H54 (cell line): Measurements from ENCODE around the gene NXT1.
"Not testable (repeated sequence)": the region's sequence is repeated elsewhere in the genome, so short reads cannot be mapped to it uniquely, and the experiment has no call there.

Experiments used
- DNase-seq: peaks from one replicate; pipeline ENCODE4 v3.0.0; 2011; ENCODE audit warnings: low spot score, mixed read lengths; ENCODE audit not compliant: insufficient read length
- FAIRE-seq: peaks from 3 replicates; lab custom pipeline; 2011; peaks lifted over from hg19 to GRCh38; lab: Jason Lieb, UNC
- POLR2A ChIP-seq: IDR thresholded peaks from 2 replicates; pipeline ENCODE4 v1.6.1; 2011; ENCODE audit warnings: low read depth, mild to moderate bottlenecking, low read length

The NXT1 gene

DNA sequence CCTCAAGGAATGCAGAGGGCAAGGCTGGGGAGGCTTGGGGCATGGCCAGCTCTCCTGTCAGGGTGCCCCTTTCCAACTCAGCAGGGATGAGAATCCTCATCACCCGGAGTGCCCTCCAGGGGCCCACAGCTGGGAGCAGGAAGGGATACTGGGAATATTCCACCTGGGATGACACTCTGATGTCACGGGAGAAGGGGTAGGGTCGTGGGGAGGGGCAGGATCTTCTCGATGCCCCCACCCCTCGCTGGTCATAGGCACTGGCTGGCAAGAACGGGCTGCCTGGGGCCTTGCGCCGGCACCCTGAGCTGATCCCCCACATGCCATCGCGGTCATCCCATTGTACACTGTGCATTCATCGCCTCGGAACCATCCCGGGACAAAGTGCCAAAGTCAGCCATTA is 10.6 kb upstream of the NXT1 start:
- TF ChIP-seq POLR2A, result no peak
- FAIRE-seq, result no peak

DNA sequence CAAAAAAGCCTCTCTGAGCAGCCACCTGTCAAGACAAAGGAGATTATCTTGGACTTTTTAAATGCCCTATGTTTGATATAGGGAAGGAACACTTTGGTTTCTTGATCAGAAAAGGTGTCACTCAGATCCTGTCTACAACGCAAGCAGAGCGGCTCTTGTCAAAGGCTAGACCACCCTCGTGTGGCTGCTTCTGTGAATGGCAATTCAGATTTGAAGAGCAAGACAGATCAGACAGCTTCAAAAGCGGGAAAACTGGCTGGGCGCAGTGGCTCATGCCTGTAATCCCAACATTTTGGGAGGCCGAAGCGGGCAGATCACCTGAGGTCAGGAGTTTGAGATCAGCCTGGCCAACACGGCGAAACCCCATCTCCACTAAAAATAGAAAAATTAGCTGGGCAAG is 10.1 kb upstream of the NXT1 start:
- FAIRE-seq, result no peak
- DNase-seq, result peak; percentile 39
- TF ChIP-seq POLR2A, result no peak

More for the DNA sequence above, 10.6 kb upstream of the NXT1 start:
- DNase-seq, result no peak

DNA sequence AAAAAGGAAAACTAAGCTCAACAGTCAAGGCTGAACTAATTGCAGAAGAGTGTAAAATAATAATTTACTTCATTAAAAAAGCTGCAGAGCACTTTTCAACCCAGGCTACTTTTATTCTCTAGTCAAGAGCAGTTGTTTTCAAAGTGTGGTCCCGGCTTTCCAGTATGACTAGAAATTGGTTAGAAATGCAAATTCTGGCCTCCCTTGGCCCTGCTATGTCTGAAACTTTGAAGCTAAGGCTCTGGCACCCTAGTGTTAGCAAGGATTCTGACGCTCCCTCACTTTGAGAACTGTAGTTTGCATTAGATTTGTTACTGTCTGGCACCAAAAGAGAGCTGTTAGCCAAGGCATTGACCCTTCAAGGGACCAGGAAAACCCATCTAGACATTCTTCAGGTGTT is 9.5 kb upstream of the NXT1 start:
- TF ChIP-seq POLR2A, result no peak
- FAIRE-seq (no peak), DNase-seq (no peak)

DNA sequence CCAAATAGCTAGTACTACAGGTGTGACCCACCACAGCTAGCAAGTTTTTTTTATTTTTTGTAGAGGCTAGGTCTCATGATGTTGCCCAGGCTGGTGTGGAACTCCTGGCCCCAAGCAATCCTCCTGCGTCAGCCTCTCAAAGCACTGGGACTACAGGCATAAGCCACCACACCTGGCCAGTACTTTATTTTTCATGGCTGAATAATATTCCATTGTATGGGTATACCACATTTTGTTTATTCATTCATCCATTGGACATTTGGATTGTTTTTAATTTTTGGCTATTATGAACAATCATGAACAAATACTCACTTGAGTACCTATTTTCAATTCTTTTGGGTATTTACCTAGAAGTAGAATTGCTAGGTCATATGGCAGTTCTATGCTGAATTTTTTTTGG is 7.0 kb upstream of the NXT1 start:
- DNase-seq (no peak), FAIRE-seq (no peak)
- no peak for TF ChIP-seq POLR2A

DNA sequence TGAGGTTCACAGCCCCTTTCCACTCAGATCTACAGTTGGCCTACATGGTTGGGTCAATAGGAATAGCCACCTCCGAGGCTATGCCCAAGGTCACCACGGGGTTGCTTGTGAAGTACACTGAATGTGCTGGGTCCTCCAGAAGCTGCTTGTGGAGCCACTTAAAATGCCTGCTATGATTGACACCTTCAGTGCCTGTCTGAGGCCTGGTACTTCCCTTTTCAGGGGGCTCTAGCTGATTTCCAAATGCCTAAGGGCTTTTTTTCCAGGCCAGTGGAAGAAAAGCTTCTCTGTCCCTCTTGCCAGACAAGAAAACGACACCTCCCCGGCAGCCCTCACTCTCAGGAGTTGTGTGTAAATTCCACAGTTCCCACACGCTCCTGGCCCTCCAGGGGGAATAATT is 6.3 kb upstream of the NXT1 start:
- DNase-seq, result no peak
- TF ChIP-seq POLR2A, result no peak
- FAIRE-seq, result no peak

DNA sequence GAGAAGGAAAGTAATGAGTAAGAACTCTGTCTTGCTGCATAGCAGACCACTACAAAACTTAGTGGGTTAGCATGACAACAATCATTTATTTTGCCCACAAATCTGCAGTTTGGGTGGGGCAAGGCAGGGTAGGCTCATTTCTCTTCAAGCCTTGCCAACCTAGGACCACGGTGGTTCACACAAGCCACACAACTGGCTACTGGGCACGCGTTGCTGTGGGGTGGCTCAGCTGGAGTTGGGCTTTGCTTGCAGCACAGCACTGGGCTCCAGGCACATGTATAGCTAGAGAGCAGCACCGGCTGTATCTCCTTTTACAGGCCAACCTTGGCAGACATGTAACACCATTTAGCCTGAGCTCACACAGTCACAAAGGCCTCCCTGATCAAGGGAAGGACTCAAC is 4.6 kb upstream of the NXT1 start:
- DNase-seq, result no peak
- FAIRE-seq, result no peak
- no peak for TF ChIP-seq POLR2A

DNA sequence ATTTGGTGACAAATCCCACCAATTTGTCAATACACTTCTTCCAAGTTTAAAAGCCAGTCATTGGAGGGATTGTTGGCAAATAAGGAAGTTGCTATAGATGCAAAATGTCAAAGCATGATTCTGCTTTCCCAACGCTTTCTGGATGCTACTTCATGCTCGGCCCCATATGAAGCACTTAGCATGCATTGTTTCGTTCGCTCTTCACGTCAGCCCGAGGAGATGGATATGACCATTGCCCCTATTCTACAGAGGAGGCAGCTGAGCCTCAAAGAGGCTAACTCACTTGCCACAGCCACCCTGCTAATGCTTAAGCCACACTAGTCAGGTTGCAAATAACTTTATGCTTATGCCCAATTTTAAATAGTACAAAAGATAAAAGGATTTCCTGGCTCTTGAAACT is 2.8 kb upstream of the NXT1 start:
- no peak for TF ChIP-seq POLR2A
- FAIRE-seq (no peak), DNase-seq (no peak)

DNA sequence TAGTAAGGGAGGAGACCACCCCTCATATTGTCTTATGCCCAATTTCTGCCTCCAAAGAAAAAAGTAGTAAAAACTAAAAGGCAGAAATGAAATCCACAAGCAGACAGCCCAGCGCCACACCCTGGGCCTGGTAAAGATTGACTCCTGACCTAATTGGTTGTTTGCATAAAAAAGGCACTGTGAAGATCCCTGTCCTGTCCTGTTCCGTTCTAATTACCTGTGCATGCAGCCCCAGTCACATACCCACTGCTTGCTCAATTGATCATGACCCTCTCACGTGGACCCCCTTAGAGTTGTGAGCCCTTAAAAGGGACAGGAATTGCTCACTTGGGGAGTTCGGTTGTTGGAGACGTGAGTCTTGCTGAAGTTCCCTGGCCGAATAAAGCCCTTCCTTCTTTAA is 2.1 kb upstream of the NXT1 start:
- not testable (repeated sequence) for FAIRE-seq, DNase-seq

DNA sequence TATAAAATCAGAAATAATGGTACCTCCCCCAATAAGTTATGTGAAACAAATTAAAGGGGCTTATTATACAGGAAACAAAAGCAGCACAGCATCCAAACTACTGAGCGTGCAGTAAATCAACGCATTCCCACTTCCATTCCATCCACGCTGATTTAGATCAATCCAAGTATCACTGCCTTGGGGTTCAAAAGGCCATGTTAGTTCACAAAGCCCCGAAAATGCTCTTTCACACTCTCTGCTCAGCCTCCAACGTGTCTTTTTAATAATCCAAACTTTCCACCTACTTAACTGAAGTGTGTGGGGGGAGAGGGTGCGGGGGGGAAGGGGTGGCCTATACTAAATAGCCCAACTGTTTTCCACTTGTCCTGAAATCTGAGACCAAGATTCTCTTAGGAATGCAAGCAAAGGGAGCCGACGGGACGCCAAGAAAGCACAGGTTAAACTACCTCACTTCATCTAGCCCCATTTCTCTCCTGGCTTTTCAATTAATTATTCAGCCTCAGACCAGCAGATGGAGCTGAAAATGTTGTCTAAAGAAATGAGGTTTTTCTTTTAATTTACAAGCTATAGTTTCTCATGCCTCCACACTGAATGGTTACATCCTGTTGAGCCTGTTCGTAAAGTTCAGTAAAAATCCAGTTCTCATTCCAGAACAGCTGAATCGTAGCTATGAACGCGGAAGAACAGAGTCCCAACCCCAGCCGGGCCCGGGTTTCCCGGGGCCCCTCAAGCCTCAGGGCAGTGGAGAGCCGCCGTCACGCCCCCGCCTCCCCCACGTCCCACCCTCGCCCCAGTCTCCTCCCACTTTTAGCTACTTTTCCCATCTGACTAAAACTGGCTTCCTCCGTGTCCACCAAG is 1.0 kb upstream of the NXT1 start:
- no peak for TF ChIP-seq POLR2A
- DNase-seq (peak; percentile 69), FAIRE-seq (no peak)

DNA sequence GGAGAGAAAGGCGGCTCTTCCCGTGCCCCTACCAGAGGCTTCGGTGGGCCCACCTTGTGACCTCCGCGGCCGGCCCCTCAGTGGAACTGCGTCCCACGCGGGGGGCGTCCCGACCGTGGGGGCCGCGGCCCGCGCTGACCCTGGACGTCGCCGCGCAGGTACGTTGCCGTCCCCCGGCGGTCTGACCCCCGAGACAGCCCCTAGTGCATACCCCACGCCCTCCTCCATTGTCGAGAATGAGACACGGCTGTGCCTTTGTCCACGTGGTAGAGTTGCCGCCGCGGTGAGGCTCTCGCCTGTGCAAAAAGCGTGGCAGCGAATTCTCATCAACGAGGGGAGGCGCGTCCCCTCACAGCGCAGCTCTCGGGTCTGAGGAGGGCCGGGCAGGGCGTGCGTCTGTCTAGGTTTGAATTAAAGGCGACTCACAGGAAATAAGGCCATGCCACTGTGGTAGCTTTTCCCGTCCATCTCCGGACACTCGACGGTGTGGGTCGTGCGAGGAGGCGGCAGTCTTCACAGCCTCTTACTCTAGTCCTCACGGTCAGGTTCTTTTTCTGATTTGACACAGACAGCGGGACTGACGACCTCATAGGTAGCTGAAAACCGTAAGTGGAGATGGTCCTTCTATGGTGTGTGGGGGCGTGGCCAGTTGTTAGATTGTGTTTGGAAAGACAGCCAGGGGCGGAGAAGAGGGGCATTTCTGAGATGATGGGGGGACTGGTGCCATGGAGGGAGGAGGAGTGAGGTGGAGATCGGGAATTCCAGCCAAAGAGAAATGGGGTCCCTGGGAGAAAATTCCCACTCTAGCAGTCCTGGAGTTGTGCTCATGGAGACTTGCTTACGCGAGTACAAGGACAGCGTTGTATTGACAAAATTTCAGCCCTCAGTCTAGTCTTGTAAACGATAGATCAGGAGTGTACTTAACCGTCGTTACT is 580 bp downstream of the NXT1 start:
- no peak for FAIRE-seq
- no peak for DNase-seq
- peak; percentile 22; the same call in 1 of the 2 replicates for TF ChIP-seq POLR2A

DNA sequence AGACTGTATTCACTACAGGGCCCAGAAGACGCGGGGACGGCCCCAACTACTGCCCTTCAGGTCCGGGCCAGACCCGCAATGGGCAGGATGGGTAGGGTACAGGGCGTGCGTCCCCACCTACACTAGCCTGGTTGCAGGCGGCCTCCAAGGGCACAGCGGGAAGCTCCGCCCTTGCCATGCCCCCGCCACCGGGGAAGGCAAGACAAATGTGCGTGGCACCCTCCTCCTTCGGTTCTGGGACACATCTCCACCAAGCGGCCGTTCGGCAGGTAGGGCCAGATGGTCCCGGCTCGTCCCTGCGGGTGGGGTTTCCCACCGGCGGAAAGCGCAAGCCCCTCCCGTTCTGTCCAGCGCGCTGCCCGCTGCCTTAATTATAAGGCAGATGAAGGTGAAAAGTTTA is 5.6 kb downstream of the NXT1 start:
- no peak for FAIRE-seq
- DNase-seq, result no peak
- TF ChIP-seq POLR2A, result no peak

DNA sequence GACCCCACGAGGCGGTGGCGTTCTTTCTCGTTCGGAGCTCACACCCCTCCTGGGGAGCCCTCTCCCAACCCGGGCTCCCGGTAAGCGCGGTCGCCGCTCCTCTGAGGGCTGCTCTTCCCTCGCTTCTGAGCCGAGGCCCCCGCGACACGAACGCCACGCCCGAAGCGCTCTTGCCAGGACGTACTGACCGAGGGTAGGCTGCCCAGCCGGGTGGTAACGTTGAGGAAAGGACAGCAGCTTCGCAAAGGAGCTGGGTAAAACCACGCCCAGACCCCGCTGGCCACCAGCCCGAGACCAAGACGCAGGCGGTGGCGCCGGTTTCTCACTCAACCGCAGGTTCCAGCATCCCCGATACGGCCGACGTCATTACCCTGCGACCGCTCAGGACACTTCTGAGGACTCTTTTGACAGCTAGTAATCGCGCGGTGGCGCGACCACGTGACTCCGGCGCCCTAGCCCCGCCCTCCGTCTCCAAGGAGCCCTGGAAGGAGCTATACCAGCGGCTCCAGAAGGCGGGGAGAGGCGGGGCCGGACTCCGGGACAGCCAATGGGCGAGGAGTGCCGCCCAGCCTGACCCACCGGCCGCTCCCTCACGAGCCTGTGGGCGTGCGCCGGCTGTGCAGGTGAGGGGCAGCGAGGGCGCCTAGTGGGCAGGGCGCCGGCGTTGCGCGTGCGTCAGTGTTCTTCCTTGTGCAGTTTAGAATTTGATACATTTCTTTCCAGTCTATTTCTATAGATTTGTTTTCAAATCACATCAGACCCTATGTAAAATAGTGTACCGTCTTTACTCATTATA is 7.4 kb downstream of the NXT1 start:
- FAIRE-seq (peak; percentile 23), DNase-seq (peak; percentile 86)
- peak; percentile 88 for TF ChIP-seq POLR2A

DNA sequence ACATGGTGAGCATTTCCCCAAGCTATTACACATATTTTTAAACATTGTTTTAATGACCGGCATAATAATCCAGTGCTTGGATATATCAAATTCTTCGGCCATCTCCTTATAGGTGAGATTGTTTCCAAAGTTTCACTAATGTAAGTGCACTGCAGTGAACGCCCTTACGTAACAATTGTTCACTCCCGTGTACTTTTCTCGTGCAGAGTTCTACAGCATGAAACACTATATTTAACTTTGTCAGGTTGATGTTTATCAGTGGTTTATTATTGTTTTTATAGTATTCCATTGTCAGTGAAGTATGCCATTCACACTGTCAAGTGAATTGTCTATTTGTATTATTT is 7.9 kb downstream of the NXT1 start:
- FAIRE-seq (no peak), DNase-seq (no peak)
- TF ChIP-seq POLR2A, result no peak

DNA sequence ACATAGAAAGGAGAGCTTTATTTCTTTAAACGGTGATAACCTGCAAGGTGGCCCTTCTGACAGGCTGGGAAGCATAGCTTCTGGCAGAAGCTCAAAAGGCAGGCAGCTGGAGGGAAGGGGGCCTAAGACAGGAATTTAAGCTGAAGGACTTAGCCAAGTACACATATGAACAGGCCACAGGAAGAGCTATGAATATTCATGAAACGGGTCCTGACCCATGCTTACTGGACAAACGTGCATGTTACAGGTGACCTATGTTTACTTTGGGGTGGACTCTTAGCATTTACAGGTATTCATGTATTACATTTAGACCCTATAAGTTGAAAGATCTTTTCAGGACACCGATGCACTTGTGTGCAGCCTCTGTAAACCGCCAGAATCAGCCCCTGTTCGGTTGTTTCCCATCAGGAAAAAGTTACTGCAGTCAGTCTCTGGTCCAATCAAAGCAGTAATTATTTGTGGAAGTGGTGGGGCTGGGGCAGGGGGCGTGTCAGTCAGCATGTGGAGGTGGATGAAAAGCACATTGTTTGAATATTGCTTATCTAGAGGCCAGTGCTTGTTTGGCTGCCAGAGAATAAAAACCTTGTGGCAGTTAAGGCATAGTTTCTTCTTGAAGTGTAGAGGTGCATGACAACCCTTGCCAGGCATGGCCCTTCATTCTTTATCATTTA is 8.5 kb downstream of the NXT1 start:
- no peak for TF ChIP-seq POLR2A
- FAIRE-seq, result no peak
- DNase-seq, result no peak
